ENCODE measurements around the gene MORN1.

Gene MORN1

GRCh38 chr1:2349806-2350205 lies 41.5 kb downstream of the MORN1 start:
- FAIRE-seq, result no peak

- no peak for FAIRE-seq
Measured at GRCh38 chr1:2348346-2349325, 42.7 kb downstream of the MORN1 start.

DNA sequence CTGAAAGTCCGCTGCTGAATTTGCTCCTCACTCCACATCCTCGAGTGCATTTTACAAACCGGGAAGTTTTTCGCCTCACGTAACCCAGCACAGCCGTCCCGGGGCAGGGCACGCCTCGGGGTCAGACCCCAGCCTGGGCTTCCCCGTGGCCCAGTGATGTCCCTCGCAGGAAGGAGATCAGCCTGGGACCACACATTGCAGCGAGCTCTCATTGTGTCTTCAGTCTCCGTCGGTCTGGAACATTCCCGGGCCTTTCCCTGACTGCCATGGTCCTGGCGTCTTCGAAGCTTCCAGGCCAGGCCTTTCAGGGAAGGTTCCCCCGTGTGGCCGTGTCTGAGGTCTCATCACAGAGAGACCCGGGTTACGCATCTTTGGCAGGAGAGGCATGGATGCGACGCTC lies 43.5 kb downstream of the MORN1 start:
- FAIRE-seq, result no peak

GRCh38 chr1:2347409-2347785 lies 44.0 kb downstream of the MORN1 start:
- no peak for FAIRE-seq

DNA sequence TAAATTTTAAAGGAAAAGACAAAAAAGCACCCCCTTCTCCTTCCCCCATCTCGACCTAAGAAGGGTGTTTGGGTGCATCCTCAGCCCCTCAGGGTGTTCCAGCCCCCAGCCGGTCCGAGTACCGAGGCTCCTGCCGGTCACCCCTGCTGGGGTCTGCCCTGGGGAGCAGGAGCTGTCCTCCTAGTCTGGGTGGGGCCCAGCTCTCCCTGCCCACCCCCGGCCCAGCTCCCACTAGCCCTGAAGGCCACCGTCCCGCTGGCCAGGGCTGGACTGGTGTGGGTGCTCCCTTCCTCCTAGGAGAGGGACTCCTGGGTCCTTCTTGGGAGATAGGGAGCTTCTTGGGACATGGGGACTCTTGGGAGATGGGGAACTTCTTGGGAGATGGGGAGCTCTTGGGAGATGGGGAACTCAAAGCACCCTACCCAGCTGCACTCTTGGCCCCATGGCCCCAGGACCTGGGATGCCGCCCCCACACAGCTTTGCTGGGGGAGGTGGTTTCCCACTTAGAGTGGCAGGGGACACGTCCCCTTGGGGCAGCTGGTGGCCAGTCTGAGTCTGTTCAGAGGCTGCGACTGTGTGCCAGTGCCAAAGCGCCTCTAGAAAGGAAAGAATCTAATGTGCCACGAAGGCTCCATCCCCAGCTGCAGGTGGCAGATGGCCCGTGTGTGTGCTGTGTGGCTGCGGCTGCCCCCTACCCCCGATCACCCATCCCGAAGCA lies 44.5 kb downstream of the MORN1 start:
- FAIRE-seq, result no peak

DNA sequence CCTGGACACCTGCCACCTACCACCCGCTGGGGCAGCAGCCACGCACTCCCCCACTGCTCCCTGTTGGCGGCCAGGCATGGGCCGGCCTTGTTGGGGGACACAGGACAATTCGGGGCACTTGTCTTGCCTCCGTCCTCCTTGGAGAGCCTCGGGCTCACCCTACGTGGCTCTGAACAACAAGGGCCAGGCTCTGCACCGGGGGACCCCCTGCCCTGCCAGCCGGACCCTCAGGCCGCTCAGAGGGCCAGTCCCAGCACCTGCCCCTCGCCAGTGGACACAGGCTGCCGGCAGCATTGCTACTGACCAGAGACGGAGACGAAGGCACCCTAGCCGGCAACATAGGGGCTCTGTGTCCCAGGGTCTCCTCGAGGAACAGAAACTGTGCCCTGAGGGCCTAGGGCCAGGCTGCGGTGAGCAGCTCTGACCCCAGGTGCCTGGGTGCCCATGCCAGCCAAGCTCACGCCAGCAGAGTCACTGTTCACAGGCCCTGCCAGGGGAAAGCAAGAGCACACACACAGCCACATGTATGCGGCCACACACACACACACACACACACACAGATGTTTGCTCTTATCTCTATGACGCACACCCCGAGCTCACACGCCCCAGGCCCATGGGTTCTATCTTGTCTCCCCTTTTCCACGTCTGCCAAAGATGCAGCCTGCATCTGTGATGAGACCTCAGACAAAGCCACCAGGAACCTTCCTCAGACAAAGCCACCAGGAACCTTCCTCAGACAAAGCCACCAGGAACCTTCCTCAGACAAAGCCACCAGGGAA lies 45.9 kb downstream of the MORN1 start:
- FAIRE-seq, result no peak

DNA sequence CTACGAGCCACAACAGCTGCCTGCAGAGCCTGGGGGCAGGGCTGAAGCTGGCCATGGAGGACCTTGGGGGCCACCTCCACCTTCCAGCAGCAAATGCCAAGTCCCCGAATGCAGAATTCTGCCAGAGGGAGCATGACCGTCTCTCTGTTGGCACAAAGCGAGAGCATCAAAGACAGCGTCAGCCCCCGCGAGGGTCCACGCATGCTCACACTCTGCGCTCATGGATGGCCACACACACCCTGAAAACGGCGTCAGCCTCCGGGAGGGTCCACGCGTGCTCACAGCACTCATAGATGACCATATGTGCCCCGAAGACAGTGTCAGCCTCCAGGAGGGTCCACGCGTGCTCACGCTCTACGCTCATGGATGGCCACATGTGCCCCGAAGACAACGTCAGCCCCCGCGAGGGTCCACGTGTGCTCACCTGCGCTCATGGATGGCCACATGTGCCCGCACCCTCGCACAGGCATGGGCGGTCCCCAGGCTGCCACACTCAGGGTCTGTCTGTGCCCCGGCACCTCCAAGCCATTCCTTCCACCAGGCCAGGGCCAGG lies 46.5 kb downstream of the MORN1 start:
- FAIRE-seq, result no peak

- no peak for FAIRE-seq
Measured at GRCh38 chr1:2344121-2344681, 47.2 kb downstream of the MORN1 start.

DNA sequence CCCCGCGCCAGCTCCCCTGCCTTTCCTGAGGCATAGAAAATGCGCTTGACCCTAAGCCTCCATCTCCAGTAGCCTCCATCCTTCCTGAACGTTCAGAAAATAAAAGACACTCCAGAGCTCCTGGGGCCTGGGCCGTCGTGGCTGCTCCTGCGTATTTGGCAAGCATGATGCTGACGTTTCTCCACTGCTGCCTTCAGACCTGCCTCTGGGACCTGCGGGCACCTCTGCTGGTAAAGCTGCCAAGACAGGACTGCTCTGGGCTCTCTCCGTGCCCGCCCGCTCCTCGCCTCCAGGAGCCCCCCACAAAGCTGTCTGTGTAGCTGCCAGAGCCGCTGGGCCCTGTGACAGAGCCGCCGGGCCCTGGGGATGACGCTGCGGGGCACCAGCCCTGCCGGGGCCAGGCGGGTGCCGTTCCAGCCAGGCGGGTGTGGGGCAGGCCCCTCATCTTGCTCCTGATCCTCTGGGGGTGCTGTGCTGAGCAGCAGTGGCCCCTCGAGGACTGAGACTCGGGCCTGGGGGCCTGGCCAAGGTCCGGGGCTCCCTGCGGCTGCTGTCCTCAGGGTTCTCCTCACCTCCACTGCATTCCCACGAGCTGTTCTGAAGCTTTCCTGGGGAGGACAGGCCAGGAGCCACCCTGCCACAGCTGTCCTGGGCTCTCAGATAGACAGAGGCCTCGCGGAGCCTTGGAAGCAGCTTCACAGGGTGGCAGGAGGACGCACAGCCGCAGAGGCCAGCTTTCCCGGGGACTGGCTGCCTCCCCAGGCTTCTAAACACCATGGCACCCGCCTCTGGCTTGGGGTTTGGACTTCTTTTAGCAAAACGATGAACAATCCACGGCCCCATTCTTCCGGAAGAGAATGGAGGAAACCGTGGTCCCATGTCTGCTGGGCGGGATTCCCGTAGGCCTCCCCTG lies 48.1 kb downstream of the MORN1 start:
- FAIRE-seq, result no peak

DNA sequence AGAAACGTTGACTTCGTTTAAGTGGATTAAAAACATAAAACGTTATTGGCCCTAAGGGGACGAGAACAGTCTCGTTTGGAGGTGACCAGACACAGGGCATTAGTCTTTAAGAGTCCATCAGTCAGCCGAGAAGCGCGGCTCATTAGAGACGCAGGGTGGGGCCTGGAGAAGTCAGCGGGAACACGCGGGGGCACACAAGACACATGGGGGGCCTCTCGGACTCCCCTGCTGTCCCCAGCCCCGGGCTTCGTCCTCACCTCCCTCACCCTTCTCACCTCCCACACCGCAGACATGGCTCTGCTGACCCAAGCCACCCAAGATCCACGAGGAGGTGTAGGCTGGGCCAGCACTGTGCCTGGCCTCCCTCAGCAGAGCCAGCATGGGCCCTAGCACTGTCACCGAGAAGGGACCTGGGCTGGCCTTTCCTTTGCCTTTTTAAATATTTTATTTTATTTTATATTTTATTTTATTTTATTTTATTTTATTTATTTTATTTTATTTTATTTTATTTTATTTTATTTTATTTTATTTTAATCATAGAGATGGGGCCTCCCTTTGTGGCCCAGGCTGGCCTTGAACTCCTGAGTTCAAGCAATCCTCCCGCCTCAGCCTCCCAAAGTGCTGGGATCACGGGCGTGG lies 48.9 kb downstream of the MORN1 start:
- FAIRE-seq, result no peak

DNA sequence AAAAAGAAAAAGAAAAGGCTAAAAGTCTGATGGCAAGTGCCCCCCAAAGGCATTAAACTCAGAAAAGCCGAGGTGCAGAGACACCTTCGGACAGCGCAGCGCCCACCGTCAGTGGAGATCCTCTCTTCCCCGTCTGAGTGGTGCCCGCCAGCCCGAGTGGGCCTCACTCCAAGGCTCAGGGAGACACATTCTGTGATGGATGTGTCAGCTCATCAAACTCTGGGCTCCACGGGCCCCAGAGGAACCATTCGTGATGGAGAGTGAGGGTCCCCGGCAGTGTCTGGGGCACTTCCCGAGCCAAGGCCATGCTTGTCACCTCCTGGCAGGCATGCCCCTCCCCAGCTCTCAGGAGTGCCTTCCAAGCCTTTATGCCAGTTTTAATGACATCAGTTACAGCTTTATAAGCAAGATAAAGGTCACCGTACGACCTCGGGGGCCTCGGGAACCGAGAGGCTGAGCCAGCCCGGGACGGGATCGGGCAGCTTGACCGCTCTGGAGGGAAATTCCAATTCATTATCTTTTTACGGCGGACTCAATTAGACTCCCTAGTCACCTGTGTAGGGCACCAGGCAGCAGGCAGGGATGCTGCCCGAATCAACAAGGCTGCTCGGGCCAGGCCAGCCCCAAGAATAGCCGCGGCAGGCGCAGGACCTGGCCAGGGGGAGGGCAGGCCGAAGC lies 49.5 kb downstream of the MORN1 start:
- no peak for FAIRE-seq

DNA sequence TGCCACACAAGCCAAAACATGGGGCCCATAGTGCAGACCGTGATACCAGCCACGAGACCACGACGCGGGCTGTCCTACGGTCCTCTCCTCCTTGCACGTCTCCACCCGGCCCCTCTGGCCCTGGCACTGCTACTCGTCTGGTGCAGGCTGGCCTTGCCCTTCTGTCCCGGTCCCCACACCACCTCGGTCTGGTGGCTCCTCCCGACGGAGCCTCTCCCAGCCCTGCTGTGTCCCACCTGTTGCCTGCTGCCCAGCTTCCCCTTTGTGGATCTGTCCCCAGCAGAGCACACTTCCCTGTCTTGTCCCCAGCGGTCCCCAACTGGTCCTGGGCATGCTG lies 50.5 kb downstream of the MORN1 start:
- FAIRE-seq, result no peak

- FAIRE-seq, result no peak
Measured at GRCh38 chr1:2340086-2340917, 51.1 kb downstream of the MORN1 start.

GRCh38 chr1:2339206-2340085 lies 51.9 kb downstream of the MORN1 start:
- FAIRE-seq, result no peak

DNA sequence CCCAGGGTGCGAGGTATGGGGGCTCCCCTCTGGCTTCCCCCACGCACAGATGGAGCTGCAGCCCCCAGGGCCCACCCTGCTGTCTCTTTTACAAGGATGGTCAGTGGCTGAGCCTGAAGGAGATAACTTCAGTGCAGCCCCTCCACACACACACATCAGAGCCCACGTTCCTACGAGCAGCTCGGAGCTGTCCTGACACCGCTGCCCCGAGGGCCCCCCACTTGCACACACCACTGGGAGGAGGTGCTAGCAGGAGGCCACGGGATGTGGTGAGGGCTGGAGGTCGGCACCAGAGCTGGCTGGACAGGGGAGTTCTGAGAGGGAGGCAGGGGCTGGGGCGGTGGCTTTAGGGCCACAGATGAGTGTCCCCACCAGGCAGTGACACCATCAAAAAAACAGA lies 53.9 kb downstream of the MORN1 start:
- no peak for FAIRE-seq

- FAIRE-seq, result no peak
Measured at GRCh38 chr1:2337081-2337480, 54.3 kb downstream of the MORN1 start.

GRCh38 chr1:2336499-2336898 lies 54.9 kb downstream of the MORN1 start:
- FAIRE-seq, result no peak

DNA sequence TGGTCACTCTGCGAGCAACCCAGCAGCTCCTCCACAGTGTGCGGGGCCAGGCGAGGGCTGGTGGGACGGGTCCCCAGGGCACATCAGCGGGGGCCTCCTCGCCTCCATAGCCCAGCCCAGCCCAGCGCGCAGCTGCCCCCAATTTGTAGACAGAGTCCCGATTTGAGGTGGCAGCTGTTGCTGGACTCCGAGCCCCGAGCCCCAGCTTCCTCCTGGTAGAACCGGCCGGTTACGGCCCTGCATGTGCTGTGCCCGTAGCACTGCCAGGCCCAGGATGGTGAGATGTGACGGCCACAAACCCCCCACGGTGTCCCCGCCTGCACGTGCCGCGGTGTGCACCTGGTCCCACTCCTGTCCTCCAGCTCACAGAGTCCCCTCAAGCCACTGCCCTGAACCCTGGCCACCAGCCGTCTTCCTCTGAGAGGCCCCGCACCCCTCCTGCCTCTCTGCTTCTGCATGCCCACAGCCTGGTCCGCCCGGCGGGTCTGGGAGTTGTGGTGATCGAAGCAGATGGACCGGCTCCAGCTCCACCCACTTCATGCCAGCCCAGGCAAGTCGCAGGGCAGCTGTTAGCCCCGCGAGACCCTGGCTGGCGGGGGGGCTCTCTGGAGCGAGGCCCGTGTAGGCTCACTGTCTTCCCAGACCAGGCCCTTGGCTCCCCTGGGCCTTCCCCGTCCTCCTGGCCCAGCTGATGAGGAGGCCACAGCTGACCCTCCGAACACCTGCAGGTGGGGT lies 55.5 kb downstream of the MORN1 start:
- FAIRE-seq, result no peak
